Measurements from ENCODE around the gene KLHL18. TPM values are rescaled to one million over a fixed set of nuclear protein-coding genes. Genes with fewer than 3 reads are reported as not detected.

KLHL18 gene
- total RNA-seq, 1 donor from 2014 or later: 23.5 TPM

DNA sequence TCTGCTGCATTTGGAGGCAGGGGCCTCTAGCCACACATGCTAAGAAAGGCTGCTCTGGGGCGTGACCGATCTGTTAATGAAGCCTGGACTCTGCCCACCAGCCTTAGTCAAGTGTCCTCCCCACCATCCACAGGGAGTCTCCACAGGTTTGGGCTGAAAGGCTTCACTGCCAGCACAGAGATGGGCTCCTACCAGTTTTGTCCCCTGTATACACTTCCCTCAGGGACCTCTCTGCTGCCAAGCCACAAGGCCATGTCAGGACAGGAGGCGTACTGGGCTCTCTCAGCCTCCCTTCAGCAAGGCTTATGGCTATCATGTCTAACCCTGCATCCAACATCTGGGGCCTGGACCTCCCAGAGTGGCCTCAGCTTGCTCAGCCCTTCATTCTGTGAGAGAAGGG lies 23.6 kb upstream of the KLHL18 start:
- Histone ChIP-seq H3K27me3 (no peaks in the 10 kb centered on the region), H3K4me3 (no peak overlapping the region), H3K36me3 (no peaks in the 10 kb centered on the region), H3K9me3 (no peaks in the 10 kb centered on the region), H3K27ac (peak overlapping the region; percentile 17), H3K4me1 (no peaks in the 10 kb centered on the region)
- intact Hi-C loops (cut with DNase I): no loop called here
- ATAC-seq (peak; percentile 20), DNase-seq (peak; percentile 41)
- TF ChIP-seq, protein P1, sequence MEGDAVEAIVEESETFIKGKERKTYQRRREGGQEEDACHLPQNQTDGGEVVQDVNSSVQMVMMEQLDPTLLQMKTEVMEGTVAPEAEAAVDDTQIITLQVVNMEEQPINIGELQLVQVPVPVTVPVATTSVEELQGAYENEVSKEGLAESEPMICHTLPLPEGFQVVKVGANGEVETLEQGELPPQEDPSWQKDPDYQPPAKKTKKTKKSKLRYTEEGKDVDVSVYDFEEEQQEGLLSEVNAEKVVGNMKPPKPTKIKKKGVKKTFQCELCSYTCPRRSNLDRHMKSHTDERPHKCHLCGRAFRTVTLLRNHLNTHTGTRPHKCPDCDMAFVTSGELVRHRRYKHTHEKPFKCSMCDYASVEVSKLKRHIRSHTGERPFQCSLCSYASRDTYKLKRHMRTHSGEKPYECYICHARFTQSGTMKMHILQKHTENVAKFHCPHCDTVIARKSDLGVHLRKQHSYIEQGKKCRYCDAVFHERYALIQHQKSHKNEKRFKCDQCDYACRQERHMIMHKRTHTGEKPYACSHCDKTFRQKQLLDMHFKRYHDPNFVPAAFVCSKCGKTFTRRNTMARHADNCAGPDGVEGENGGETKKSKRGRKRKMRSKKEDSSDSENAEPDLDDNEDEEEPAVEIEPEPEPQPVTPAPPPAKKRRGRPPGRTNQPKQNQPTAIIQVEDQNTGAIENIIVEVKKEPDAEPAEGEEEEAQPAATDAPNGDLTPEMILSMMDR (IDR thresholded peaks at IDR 0.05): no peak

- DNase-seq: peak; percentile 31
- Histone ChIP-seq H3K4me1 (no peaks in the 10 kb centered on the region), H3K27me3 (no peaks in the 10 kb centered on the region), H3K27ac (no peak overlapping the region), H3K36me3 (no peaks in the 10 kb centered on the region), H3K4me3 (no peak overlapping the region), H3K9me3 (no peaks in the 10 kb centered on the region)
- intact Hi-C loops (cut with DNase I): no loop called here
- TF ChIP-seq, protein P1 (IDR thresholded peaks at IDR 0.05): no peak
- peak; percentile 45 for ATAC-seq
Observed at GRCh38 chr3:47260605-47261004, 22.1 kb upstream of the KLHL18 start.

GRCh38 chr3:47261301-47261700 lies 21.4 kb upstream of the KLHL18 start:
- peak; percentile 29 for DNase-seq
- Histone ChIP-seq H3K27ac (no peak overlapping the region), H3K4me1 (no peaks in the 10 kb centered on the region), H3K4me3 (no peak overlapping the region), H3K36me3 (no peaks in the 10 kb centered on the region), H3K27me3 (no peaks in the 10 kb centered on the region), H3K9me3 (no peaks in the 10 kb centered on the region)
- peak; percentile 45 for ATAC-seq
- intact Hi-C loops (cut with DNase I): no loop called here
- TF ChIP-seq, protein P1 (IDR thresholded peaks at IDR 0.05): no peak

GRCh38 chr3:47265008-47265407 lies 17.7 kb upstream of the KLHL18 start:
- no peak overlapping the region for H3K4me3 ChIP-seq
- TF ChIP-seq, protein P1 (IDR thresholded peaks at IDR 0.05): no peak
- no peaks in the 10 kb centered on the region for H3K9me3 ChIP-seq
- H3K36me3 ChIP-seq: no peaks in the 10 kb centered on the region
- intact Hi-C loops (cut with DNase I): no loop called here
- no peak for ATAC-seq
- no peak for DNase-seq
- no peak overlapping the region for H3K27ac ChIP-seq
- peaks cover 6% of the 10 kb centered on the region for H3K4me1 ChIP-seq
- no peaks in the 10 kb centered on the region for H3K27me3 ChIP-seq

GRCh38 chr3:47265725-47266428 lies 16.9 kb upstream of the KLHL18 start:
- H3K9me3 ChIP-seq: no peaks in the 10 kb centered on the region
- intact Hi-C loops (cut with DNase I): no loop called here
- no peaks in the 10 kb centered on the region for H3K36me3 ChIP-seq
- H3K27ac ChIP-seq: no peak overlapping the region
- DNase-seq (no peak), ATAC-seq (no peak)
- H3K4me1 ChIP-seq: peaks cover 6% of the 10 kb centered on the region
- H3K27me3 ChIP-seq: no peaks in the 10 kb centered on the region
- H3K4me3 ChIP-seq: no peak overlapping the region
- TF ChIP-seq, protein P1 (IDR thresholded peaks at IDR 0.05): no peak
